ENCODE data around the gene BCL2L1. TPM values are rescaled to one million over a fixed set of nuclear protein-coding genes. Genes with fewer than 3 reads are reported as not detected.
A peak's percentile ranks its signal among the peaks of the same experiment; 100 is the strongest.

The BCL2L1 gene
- total RNA-seq, 1 donor from 2014 or later = 136 TPM

DNA sequence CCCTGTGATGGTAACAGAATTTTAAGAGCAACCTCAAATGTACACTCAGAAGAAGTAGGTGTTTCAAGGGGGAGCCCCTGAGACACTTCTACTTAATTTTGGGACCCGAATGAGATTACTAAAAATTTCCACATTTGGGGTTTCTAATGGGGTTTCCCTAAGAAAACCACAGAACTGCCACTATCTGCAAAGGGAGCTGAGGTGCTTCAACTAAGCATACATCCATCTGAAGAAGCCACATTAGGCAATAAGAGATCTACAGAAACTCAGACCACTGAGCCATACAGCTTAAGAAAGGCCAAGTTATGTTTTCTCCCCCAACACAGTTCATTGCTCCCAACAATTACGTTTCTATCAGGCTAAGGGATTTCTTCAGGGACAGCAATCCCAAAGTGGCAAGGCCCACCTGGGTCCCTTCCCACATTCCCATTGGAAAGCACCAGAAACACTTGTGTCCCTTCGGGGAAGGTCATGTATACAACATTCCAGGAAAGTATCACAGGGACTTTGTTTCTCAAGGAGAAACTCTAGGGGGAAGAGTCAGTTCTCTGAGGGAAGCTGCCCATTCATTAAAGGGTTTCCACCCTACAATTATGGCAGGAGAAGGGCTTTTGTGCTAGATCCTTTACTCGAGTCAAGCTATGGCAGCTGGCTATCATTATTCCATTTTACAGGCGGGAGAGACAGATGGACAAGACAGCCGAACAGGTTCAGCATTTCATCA, 5.0 kb downstream of the BCL2L1 start:
- no peak for DNase-seq
- H3K4me1 Mint-ChIP-seq (ENCODE audit: low read depth, unreplicated experiment) = peaks cover 66% of the 10 kb centered on the region
- peaks cover 16% of the 10 kb centered on the region for H3K9me3 Mint-ChIP-seq (ENCODE audit: unreplicated experiment)
- no peak overlapping the region for H3K27ac Mint-ChIP-seq (ENCODE audit: unreplicated experiment)
- peak overlapping the region; percentile 72 for H3K4me3 Mint-ChIP-seq (ENCODE audit: unreplicated experiment)
- H3K36me3 Mint-ChIP-seq (ENCODE audit: unreplicated experiment) = peaks cover 4% of the 10 kb centered on the region
- TF ChIP-seq, protein P1, sequence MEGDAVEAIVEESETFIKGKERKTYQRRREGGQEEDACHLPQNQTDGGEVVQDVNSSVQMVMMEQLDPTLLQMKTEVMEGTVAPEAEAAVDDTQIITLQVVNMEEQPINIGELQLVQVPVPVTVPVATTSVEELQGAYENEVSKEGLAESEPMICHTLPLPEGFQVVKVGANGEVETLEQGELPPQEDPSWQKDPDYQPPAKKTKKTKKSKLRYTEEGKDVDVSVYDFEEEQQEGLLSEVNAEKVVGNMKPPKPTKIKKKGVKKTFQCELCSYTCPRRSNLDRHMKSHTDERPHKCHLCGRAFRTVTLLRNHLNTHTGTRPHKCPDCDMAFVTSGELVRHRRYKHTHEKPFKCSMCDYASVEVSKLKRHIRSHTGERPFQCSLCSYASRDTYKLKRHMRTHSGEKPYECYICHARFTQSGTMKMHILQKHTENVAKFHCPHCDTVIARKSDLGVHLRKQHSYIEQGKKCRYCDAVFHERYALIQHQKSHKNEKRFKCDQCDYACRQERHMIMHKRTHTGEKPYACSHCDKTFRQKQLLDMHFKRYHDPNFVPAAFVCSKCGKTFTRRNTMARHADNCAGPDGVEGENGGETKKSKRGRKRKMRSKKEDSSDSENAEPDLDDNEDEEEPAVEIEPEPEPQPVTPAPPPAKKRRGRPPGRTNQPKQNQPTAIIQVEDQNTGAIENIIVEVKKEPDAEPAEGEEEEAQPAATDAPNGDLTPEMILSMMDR (IDR thresholded peaks at IDR 0.05; ENCODE audit: partially characterized antibody, unreplicated experiment) = no peak
- H3K27me3 Mint-ChIP-seq (ENCODE audit: unreplicated experiment) = peaks cover 4% of the 10 kb centered on the region

DNA sequence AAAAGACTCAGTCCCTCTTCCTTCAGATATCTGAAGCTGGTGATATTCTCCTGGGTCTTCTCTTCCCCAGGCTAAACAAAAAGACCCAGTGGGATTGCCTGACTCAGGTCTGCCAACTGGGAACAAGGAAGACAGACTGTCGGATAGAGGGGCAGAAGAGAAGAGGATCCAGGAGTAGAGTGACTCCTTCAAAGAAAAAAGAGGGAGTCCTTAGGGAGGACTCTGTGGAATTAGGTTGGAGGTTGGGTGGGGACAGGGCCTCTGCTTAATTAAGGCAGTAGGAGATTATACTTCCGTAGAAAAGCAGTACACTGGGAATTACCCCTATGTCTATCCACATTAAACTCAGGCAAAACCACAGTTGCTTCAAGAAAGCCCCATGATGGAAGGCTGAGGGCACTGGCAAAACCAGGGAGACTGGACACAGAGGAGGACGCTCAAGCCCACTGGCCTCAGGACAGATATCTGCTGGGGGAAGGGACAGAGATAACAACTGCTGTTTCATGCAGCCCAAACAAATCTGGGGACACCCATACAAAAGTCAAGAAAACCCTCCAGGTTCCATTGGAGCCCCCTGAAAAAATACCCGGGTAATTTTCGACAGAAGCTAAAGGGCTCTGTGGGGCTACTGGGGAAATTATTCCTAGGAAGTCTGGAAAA, 5.7 kb downstream of the BCL2L1 start:
- no peak for DNase-seq
- peaks cover 4% of the 10 kb centered on the region for H3K36me3 Mint-ChIP-seq (ENCODE audit: unreplicated experiment)
- H3K27me3 Mint-ChIP-seq (ENCODE audit: unreplicated experiment) = peaks cover 2% of the 10 kb centered on the region
- peaks cover 12% of the 10 kb centered on the region for H3K9me3 Mint-ChIP-seq (ENCODE audit: unreplicated experiment)
- peak overlapping the region; percentile 10 for H3K27ac Mint-ChIP-seq (ENCODE audit: unreplicated experiment)
- H3K4me1 Mint-ChIP-seq (ENCODE audit: low read depth, unreplicated experiment) = peaks cover 64% of the 10 kb centered on the region
- TF ChIP-seq, protein P1 (IDR thresholded peaks at IDR 0.05; ENCODE audit: partially characterized antibody, unreplicated experiment) = no peak
- H3K4me3 Mint-ChIP-seq (ENCODE audit: unreplicated experiment) = peak overlapping the region; percentile 67

DNA sequence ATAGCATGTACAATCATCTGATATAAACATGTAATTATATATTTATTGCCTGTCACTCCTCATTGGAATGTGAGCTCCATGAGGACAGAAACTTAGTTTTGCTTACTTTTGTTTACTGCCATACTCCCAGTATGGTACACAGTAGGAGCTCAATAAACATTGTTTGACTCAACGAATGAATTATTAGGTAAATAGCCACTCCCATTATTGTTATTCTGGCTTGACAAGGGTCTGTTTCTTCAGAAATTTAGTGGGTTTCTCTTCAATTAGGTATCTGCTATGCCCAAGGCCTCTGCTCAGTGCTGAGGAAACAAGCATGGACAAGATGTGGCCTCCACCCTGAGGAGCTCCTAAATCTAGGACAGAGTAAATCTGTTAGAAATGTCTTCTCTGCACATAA, 6.3 kb downstream of the BCL2L1 start:
- peaks cover 8% of the 10 kb centered on the region for H3K9me3 Mint-ChIP-seq (ENCODE audit: unreplicated experiment)
- no peak for DNase-seq
- TF ChIP-seq, protein P1 (IDR thresholded peaks at IDR 0.05; ENCODE audit: partially characterized antibody, unreplicated experiment) = peak; percentile 3
- H3K4me3 Mint-ChIP-seq (ENCODE audit: unreplicated experiment) = peak overlapping the region; percentile 67
- H3K36me3 Mint-ChIP-seq (ENCODE audit: unreplicated experiment) = peaks cover 3% of the 10 kb centered on the region
- peaks cover 2% of the 10 kb centered on the region for H3K27me3 Mint-ChIP-seq (ENCODE audit: unreplicated experiment)
- H3K4me1 Mint-ChIP-seq (ENCODE audit: low read depth, unreplicated experiment) = peaks cover 58% of the 10 kb centered on the region
- H3K27ac Mint-ChIP-seq (ENCODE audit: unreplicated experiment) = no peak overlapping the region

DNA sequence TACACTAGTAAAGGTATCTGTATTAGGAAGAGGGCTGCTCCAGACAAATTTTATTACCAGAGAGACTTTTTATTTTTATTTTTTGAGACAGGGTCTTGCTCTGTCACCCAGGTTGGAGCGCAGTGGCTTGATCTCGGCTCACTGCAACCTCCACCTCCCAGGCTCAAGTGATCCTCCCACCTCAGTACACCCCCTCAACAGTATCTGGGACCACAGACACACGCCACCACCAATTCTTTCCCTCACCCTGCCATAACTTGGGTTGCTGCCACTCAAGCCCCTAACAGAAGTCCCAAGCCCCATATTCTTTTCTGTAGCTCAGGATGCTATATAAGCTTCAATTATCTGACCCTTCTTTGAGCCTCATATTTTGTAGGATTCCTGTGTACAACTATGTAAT, 6.9 kb downstream of the BCL2L1 start:
- H3K4me1 Mint-ChIP-seq (ENCODE audit: low read depth, unreplicated experiment) = peaks cover 52% of the 10 kb centered on the region
- peaks cover 2% of the 10 kb centered on the region for H3K27me3 Mint-ChIP-seq (ENCODE audit: unreplicated experiment)
- H3K9me3 Mint-ChIP-seq (ENCODE audit: unreplicated experiment) = peaks cover 4% of the 10 kb centered on the region
- H3K36me3 Mint-ChIP-seq (ENCODE audit: unreplicated experiment) = no peaks in the 10 kb centered on the region
- TF ChIP-seq, protein P1 (IDR thresholded peaks at IDR 0.05; ENCODE audit: partially characterized antibody, unreplicated experiment) = no peak
- no peak overlapping the region for H3K27ac Mint-ChIP-seq (ENCODE audit: unreplicated experiment)
- no peak for DNase-seq
- no peak overlapping the region for H3K4me3 Mint-ChIP-seq (ENCODE audit: unreplicated experiment)

All from glutamatergic neuron (in vitro differentiated cells).